ENCODE data around the gene MYOG. TPM values are rescaled to one million over a fixed set of nuclear protein-coding genes. Genes with fewer than 3 reads are reported as not detected.

MYOG gene
- total RNA-seq, 2 experiments from 2014 or later: not detected

DNA sequence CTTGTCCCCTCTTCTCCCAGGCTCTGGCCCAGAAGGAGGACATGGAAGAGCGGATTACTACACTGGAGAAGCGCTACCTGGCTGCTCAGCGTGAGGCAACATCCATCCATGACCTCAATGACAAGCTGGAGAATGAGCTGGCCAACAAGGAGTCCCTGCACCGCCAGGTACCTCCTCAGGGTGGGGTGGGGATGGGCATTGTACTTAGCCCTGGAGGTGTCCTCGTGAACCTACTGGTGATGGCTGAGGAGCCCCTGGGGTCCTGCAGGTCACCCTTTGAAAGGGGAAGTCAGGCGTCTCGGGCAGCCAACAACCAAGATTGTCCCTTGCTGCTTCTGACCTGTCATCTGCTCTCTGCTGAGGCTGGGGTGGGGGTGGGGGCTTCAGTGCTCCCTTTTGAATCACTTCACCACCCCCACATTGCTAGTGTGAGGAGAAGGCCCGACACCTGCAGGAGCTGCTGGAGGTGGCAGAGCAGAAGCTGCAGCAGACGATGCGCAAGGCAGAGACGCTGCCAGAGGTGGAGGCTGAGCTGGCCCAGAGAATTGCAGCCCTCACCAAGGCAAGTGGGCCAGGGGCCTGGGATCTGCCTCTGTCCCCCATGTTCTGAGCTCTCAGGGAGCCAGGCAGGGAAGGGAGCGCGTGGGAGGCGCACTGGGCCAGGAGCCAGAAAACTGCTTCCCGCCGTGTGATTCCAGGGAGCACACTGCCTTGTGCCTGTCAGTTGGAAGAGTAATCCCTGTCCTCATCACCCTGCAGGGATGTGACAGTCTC lies 39.8 kb downstream of the MYOG start:
- Mint-ChIP-seq H3K27ac (no peak overlapping the region), H3K36me3 (peaks cover 3% of the 10 kb centered on the region), H3K9me3 (no peaks in the 10 kb centered on the region), H3K4me1 (ENCODE audit: low read depth) (no peaks in the 10 kb centered on the region), H3K27me3 (peaks cover 3% of the 10 kb centered on the region), H3K4me3 (no peak overlapping the region)
- POLR2A ChIA-PET: no interaction called here
- DNase-seq: no peak
- CTCF ChIA-PET: interaction anchor here (0.8 to 1.7 kb wide), 3 partner anchors 170 to 297 kb away, joined by 3 to 5 read pairs (median 3); no protein-coding TSS in a partner anchor
- intact Hi-C loops (cut with micrococcal nuclease): no loop called here

DNA sequence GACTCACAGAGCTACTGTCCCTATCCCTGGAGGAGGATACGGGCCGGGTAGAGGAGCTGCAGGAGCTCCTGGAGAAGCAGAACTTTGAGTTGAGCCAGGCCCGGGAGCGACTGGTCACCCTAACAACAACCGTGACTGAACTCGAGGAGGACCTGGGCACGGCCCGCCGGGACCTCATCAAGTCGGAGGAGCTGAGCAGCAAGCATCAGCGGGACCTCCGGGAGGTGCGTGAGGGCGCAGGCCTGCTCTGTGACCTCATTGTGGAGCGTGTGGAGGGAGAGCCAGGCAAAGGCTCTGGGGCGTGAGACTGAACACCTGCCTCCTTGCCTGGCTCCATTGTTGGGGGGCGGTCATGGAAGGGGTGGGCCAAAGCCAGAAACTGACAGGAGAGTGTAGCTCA lies 40.5 kb downstream of the MYOG start:
- Mint-ChIP-seq H3K9me3 (no peaks in the 10 kb centered on the region), H3K27me3 (peaks cover 3% of the 10 kb centered on the region), H3K36me3 (peaks cover 3% of the 10 kb centered on the region), H3K27ac (no peak overlapping the region), H3K4me1 (ENCODE audit: low read depth) (no peaks in the 10 kb centered on the region), H3K4me3 (no peak overlapping the region)
- ChIA-PET POLR2A (no interaction called here), CTCF (interaction anchor here (1.4 to 1.7 kb wide), 2 partner anchors 171 to 222 kb away, joined by 3 to 5 read pairs; no protein-coding TSS in a partner anchor)
- intact Hi-C loops (cut with micrococcal nuclease): no loop called here
- DNase-seq: no peak

DNA sequence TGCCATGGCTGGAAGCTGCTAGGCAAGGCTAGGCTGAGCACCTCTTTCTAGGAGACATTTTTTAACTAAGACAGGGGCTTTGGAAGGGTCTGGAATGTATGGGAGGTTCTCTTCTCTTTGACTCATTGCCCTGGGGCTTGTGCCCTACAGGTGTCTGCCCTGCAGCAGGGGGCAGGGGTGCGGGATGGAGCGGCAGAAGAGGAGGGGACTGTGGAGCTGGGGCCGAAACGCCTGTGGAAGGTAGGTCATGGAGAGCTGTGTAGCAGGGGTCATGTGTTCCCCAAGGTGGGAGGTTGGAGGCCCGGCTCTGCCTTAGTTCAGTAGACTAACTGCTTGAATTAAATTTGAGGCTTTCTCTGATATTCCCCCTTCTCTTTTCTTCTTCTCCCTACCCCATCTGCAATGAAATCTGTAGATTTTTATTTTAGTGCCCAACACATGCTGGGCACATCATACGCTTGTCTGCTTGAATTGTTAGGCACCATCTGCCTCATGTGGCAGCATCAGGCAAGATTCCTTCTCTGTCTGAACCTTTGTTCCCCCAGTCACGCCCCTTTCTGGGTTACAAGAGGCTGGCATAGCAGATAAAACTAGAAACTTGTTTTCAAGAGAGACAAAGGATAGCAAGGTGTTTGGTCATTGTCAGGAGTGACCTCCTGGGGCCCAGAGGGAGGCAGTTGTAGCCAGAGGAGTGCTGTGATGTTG lies 41.1 kb downstream of the MYOG start:
- POLR2A ChIA-PET: no interaction called here
- Mint-ChIP-seq H3K4me3 (no peak overlapping the region), H3K4me1 (ENCODE audit: low read depth) (no peaks in the 10 kb centered on the region), H3K9me3 (no peaks in the 10 kb centered on the region), H3K27me3 (no peaks in the 10 kb centered on the region), H3K27ac (no peak overlapping the region), H3K36me3 (peaks cover 3% of the 10 kb centered on the region)
- intact Hi-C loops (cut with micrococcal nuclease): no loop called here
- DNase-seq: no peak
- CTCF ChIA-PET: interaction anchor here (1.7 kb wide), 1 partner anchor 223 kb away, joined by 5 read pairs; no protein-coding TSS in a partner anchor

DNA sequence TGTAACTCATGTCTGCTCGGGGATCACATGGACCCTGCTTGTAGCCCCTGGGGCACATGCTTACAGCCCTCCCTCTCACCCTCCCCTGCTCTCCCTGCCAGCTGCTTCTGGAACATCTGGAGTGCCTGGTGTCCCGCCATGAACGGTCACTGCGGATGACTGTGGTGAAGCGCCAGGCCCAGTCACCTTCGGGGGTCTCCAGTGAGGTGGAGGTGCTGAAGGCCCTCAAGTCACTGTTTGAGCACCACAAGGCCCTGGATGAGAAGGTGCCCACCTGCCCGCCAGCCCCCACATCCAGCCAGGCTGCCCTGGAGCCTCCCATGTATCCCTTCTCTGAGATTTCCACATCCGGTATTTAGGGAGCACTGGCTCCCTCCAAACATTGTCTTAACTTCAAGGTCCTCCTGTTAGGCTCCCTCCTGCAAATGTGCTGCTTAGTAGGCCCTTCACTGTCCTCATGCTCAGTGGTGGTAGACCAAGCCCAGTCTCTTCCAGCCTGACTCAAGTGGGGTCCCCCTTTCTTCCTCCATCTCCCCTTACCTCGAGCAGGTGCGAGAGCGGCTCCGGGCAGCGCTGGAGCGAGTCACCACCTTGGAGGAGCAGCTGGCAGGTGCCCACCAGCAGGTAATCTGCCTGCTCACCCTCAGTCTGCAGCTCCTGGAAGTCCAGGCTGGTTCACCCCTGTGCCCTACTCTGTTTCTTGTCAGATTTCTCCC lies 41.8 kb downstream of the MYOG start:
- CTCF ChIA-PET: interaction anchor here (10.6 kb wide), 1 partner anchor 172 kb away, joined by 248 read pairs; no protein-coding TSS in a partner anchor

DNA sequence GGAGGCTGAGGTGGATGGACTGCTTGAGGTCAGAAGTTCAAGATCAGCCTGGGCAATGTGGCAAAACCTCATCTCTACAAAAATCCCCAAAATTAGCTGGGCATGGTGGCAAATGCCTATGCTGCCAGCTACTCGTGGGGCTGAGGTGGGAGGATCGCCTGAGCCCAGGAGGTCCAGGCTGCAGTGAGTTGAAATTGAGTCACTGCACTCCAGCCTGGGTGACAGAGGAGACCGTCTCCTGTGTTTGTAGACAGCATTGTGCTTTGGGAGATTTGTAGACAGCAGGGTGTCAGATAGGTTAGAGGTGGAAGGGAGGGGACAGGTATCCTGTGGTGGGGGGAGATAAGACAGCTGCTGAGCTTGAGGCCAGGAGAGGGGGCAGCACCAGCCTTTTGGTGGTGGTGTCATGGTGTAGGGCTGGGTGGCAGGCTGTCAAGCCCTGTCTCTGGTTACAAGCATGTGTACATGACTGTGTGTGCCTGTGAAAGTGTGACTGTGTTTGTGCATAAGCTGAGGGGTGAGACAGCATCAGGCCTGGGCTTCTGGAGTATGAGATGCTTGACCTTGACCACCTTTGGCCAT lies 44.4 kb downstream of the MYOG start:
- no peak overlapping the region for H3K27ac Mint-ChIP-seq
- ChIA-PET CTCF (interaction anchor here (0.6 to 10.6 kb wide), 7 partner anchors 12 to 281 kb away, joined by 3 to 248 read pairs (median 30); no protein-coding TSS in a partner anchor), POLR2A (no interaction called here)
- intact Hi-C loops (cut with micrococcal nuclease): no loop called here
- H3K9me3 Mint-ChIP-seq: no peaks in the 10 kb centered on the region
- H3K4me3 Mint-ChIP-seq: no peak overlapping the region
- H3K4me1 Mint-ChIP-seq (ENCODE audit: low read depth): no peaks in the 10 kb centered on the region
- no peaks in the 10 kb centered on the region for H3K36me3 Mint-ChIP-seq
- H3K27me3 Mint-ChIP-seq: peaks cover 6% of the 10 kb centered on the region
- DNase-seq: no peak

More for the DNA sequence above, 41.8 kb downstream of the MYOG start:
- H3K27me3 Mint-ChIP-seq: peaks cover 3% of the 10 kb centered on the region
- intact Hi-C loops (cut with micrococcal nuclease): no loop called here
- POLR2A ChIA-PET: no interaction called here
- H3K9me3 Mint-ChIP-seq: no peaks in the 10 kb centered on the region
- H3K36me3 Mint-ChIP-seq: peaks cover 3% of the 10 kb centered on the region
- no peak overlapping the region for H3K27ac Mint-ChIP-seq
- no peak for DNase-seq
- no peak overlapping the region for H3K4me3 Mint-ChIP-seq
- H3K4me1 Mint-ChIP-seq (ENCODE audit: low read depth): no peaks in the 10 kb centered on the region

DNA sequence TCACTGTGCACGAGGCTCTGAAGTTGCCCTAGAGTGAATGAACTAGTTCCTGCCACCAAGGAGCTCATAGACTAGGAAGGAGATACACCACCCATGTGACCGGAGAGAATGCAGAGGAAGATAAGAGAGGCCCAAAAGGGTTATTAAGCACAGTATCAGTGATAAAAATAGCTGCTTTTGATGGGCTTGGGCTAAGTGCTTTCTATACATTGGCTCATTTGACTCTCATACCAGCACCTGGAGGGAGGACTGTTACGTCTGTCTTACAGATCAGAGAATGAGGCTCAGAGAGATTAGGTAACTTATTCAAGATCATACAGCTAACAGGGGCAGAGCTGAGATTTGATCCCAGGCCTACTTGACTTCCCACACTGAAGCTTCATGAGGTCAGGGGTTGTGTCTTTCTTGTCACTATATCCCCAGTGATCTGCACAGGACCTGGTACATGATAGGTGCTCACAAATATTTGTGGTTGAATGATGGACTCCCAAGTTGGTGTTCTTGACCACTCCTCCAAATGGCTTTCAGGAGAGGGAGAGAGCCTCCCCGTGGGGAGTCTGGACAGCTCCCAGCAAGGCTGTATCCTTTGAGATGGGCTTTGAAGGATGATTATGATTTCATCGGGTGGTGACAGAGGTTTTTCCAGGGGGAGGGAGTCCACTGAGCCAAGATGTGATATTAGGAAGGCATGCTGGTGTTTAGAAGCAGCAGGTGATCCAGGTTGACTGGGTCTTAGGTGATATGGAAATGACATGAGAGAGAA lies 45.1 kb downstream of the MYOG start:
- CTCF ChIA-PET: interaction anchor here (0.6 to 10.6 kb wide), 24 partner anchors 11 to 302 kb away, joined by 3 to 248 read pairs (median 8); partner anchors contain the start of genes ADORA1, MYBPH, PPFIA4 and TMEM183A
- DNase-seq: no peak
- Mint-ChIP-seq H3K4me1 (ENCODE audit: low read depth) (no peaks in the 10 kb centered on the region), H3K9me3 (no peaks in the 10 kb centered on the region), H3K4me3 (no peak overlapping the region), H3K27ac (no peak overlapping the region), H3K36me3 (no peaks in the 10 kb centered on the region), H3K27me3 (peaks cover 6% of the 10 kb centered on the region)
- intact Hi-C loops (cut with micrococcal nuclease): no loop called here
- POLR2A ChIA-PET: no interaction called here

DNA sequence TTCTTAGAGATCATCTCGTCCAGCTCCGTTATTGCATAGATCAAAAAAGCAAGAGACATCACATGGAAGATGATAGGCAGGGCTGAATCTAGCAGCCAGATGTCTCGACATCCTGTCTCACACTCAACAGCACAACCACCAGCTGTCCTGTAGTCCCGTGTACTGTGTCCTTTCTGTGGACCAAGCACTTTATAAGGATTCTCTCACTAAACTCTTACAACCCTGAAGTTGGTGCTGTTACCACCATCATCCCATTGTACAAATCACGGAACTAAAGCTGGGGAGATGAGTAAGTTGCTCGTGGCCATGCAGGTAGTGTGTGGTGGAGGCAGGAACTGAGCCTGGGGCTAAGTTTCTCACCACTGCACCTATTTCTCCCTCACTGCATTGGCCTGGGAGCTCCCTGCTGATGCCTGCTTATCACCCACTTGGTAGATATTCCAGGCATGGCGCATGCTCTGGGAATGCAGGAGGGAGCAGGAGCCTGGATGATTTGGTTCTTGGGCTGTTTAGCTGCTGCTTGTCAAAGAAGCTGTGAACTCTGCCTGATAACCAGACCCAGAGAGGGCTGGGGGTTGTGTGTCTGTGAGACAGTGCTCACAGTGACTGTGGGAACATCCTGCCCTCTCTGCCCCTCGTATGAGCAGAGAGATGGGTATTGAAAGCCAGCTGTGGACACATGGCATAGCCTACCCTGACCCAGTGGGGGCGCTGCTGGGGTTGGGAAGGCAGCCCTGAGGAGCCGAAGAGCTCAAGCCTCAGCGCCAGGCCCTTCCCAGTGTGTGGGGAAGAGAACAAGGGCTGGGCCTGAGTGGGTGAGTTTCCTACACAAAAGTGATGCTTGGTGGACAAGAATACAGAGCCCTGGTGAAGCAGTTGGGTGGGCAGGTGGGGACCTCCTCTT lies 46.0 kb downstream of the MYOG start:
- intact Hi-C loops (cut with micrococcal nuclease): loop anchor here (1.0 to 10.0 kb wide), 4 partner anchors 132 to 295 kb away; no protein-coding TSS in a partner anchor
- H3K9me3 Mint-ChIP-seq: no peaks in the 10 kb centered on the region
- peak; percentile 16 for DNase-seq
- ChIA-PET POLR2A (no interaction called here), CTCF (interaction anchor here (0.6 to 10.6 kb wide), 52 partner anchors 8 to 614 kb away, joined by 3 to 248 read pairs (median 4); partner anchors contain the start of genes ADORA1, MYBPH, PPFIA4 and TMEM183A)
- H3K4me1 Mint-ChIP-seq (ENCODE audit: low read depth): no peaks in the 10 kb centered on the region
- no peak overlapping the region for H3K27ac Mint-ChIP-seq
- H3K4me3 Mint-ChIP-seq: no peak overlapping the region
- H3K27me3 Mint-ChIP-seq: peaks cover 6% of the 10 kb centered on the region
- no peaks in the 10 kb centered on the region for H3K36me3 Mint-ChIP-seq

DNA sequence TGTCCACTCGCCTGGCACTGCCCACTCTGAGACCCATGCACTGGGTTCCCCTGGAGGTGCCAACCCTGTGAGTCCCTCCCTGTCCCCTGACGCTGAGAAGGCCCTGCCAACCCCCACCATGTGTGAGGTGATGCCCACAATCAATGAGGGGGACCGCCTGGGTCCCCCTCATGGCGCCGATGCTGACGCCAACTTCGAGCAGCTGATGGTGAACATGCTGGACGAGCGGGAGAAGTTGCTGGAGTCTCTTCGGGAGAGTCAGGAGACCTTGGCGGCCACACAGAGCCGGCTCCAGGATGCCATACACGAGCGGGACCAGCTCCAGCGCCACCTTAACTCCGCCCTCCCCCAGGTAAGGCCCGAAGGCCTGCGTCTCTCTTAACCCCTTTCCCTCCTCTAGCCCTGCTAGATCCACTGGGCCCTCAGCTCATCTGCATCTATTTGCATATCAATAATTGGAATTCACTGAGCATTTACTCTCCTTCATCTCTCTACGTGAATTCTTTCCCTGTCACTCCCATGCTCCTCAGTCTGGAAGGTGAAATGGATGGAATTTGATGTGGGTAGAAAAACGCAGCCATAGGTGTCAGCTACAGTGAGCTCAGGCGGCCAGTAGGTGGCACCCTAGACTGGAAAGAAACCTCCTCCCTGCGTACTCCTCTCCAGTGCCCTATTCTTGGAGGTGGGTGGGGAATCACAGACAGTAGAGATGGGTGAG lies 46.8 kb downstream of the MYOG start:
- no peak overlapping the region for H3K4me3 Mint-ChIP-seq
- ChIA-PET CTCF (interaction anchor here (0.6 to 10.6 kb wide), 49 partner anchors 9 to 615 kb away, joined by 3 to 248 read pairs (median 4); partner anchors contain the start of genes MYBPH, PPFIA4 and TMEM183A), POLR2A (no interaction called here)
- no peaks in the 10 kb centered on the region for H3K9me3 Mint-ChIP-seq
- DNase-seq: peak; percentile 73
- intact Hi-C loops (cut with micrococcal nuclease): loop anchor here (1.0 to 10.0 kb wide), 4 partner anchors 133 to 296 kb away; no protein-coding TSS in a partner anchor
- H3K27me3 Mint-ChIP-seq: peaks cover 6% of the 10 kb centered on the region
- no peak overlapping the region for H3K27ac Mint-ChIP-seq
- H3K36me3 Mint-ChIP-seq: no peaks in the 10 kb centered on the region
- no peaks in the 10 kb centered on the region for H3K4me1 Mint-ChIP-seq (ENCODE audit: low read depth)

DNA sequence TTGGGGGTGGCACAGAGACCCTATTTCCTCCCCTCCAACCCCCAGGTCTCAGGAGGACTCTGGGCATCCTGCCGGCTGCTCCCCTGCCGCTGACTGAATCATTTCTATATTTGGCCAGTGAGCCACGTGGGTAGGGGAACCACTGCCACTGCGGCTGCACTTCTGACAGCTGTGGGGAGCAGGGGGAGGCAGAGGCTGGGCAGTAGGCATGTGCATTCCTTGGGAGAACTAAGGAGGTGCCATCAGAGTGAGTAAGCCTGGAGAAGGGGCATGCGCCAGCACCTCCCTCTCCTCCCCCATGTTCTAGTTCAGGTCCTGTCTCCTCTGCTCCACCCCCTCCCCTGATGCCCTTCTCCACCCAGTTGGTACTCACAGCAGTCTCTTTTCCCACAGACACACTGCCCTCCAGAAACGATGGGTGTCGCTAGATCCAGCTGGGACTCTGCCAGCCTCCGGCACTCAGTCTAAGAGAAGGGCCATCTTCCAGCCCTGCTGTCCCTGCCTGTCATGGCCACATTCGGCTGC lies 47.5 kb downstream of the MYOG start:
- H3K4me1 Mint-ChIP-seq (ENCODE audit: low read depth): no peaks in the 10 kb centered on the region
- no peak for DNase-seq
- no peak overlapping the region for H3K27ac Mint-ChIP-seq
- POLR2A ChIA-PET: no interaction called here
- no peaks in the 10 kb centered on the region for H3K9me3 Mint-ChIP-seq
- intact Hi-C loops (cut with micrococcal nuclease): loop anchor here (10.0 kb wide), 1 partner anchor 297 kb away; no protein-coding TSS in a partner anchor
- CTCF ChIA-PET: interaction anchor here (0.9 to 10.6 kb wide), 16 partner anchors 9 to 301 kb away, joined by 3 to 248 read pairs (median 14); partner anchors contain the start of gene MYBPH
- H3K4me3 Mint-ChIP-seq: no peak overlapping the region
- H3K27me3 Mint-ChIP-seq: peaks cover 6% of the 10 kb centered on the region
- H3K36me3 Mint-ChIP-seq: no peaks in the 10 kb centered on the region
